Caco-2 (cell line): ENCODE measurements around the gene SLF2. TPM values are rescaled to one million over a fixed set of nuclear protein-coding genes. Genes with fewer than 3 reads are reported as not detected.

Experiments
- BruUV-seq: library from RNA; stranded (reverse); fragments of 400-500 nt; replicated peaks from 2 replicates; lab custom pipeline; 2021; lab: Mats Ljungman, UMichigan
- CTCF ChIA-PET: fragments of 300-600 bp; sonication (Branson Sonifier 250); formaldehyde crosslinking; loops from one replicate; lab custom pipeline; 2022; ENCODE audit warnings: antibody characterized with exemption; lab: Charles Lee
- POLR2A ChIA-PET: fragments of 300-600 bp; sonication (Branson Sonifier 250); formaldehyde crosslinking; loops from one replicate; lab custom pipeline; 2022; ENCODE audit warnings: antibody characterized with exemption; lab: Charles Lee
- DNase-seq, 2 experiments: peaks; one replicate each; pipeline versions ENCODE4 v3.0.0 to v3.0.0-alpha.2; 2020 to 2022
- H3K27me3 ChIP-seq: replicated peaks from 2 replicates; pipeline ENCODE4 v1.6.0; 2011; ENCODE audit warnings: low read length; ENCODE audit not compliant: control insufficient read depth, insufficient read depth
- H3K36me3 ChIP-seq: 2 replicates; pipeline ENCODE4 v1.5.1; 2011; ENCODE audit warnings: low read length; ENCODE audit not compliant: control insufficient read depth, insufficient read depth
- H3K4me1 ChIP-seq: fragments of 250-450 bp; sonication (Bioruptor Pico); 2 replicates; pipeline ENCODE4 v1.5.1; 2020; ENCODE audit warnings: mild to moderate bottlenecking
- H3K4me3 ChIP-seq: 2 replicates; pipeline ENCODE4 v1.5.1; 2011; ENCODE audit warnings: low read depth, mild to moderate bottlenecking, control low read depth, low read length
- H3K9me3 ChIP-seq: fragments of 250-450 bp; sonication (Bioruptor Pico); 2 replicates; pipeline ENCODE4 v1.5.1; 2020; ENCODE audit warnings: mild to moderate bottlenecking, moderate library complexity
- H3K27ac Mint-ChIP-seq: one replicate; pipeline ENCODE4 v1.8.0; 2022; ENCODE audit warnings: mixed read lengths; ENCODE audit not compliant: unreplicated experiment
- H3K27me3 Mint-ChIP-seq: one replicate; pipeline ENCODE4 v1.8.0; 2022; ENCODE audit warnings: mixed read lengths; ENCODE audit not compliant: insufficient read depth, unreplicated experiment
- H3K36me3 Mint-ChIP-seq: one replicate; pipeline ENCODE4 v1.8.0; 2022; ENCODE audit warnings: mild to moderate bottlenecking, mixed read lengths; ENCODE audit not compliant: insufficient read depth, unreplicated experiment
- H3K4me1 Mint-ChIP-seq: one replicate; pipeline ENCODE4 v1.8.0; 2022; ENCODE audit warnings: low read depth, mixed read lengths; ENCODE audit not compliant: unreplicated experiment
- H3K4me3 Mint-ChIP-seq: one replicate; pipeline ENCODE4 v1.8.0; 2022; ENCODE audit warnings: mild to moderate bottlenecking, moderate library complexity, mixed read lengths; ENCODE audit not compliant: unreplicated experiment
- H3K9me3 Mint-ChIP-seq: one replicate; pipeline ENCODE4 v1.8.0; 2022; ENCODE audit warnings: mixed read lengths; ENCODE audit not compliant: unreplicated experiment
- intact Hi-C: fragments of 100-400 bp; cut with micrococcal nuclease; formaldehyde crosslinking; loops from one replicate; pipeline ENCODE4 v1.10.0; 2022; ENCODE audit not compliant: unreplicated experiment
- total RNA-seq: library from RNA; stranded (reverse); gene quantifications from 2 replicates; pipeline ENCODE4 v1.2.3, GENCODE V29; 2022
- TF ChIP-seq, protein P1 (sequence below), 2 experiments: fragments of 200-600 bp in 1 of 2; IDR thresholded peaks; 1 replicate in 1 of 2; 2 replicates in 1 of 2; pipeline versions ENCODE4 v1.5.1 to v1.8.0; 2011 to 2022; ENCODE audit warnings: antibody characterized with exemption in 1 of 2, control low read depth in 1 of 2, inconsistent platforms in 1 of 2, low read depth in 1 of 2, low read length in 1 of 2, mild to moderate bottlenecking in 1 of 2, moderate library complexity in 1 of 2; ENCODE audit not compliant: insufficient read depth in 1 of 2, severe bottlenecking in 1 of 2, unreplicated experiment in 1 of 2

Gene SLF2
- total RNA-seq, 1 experiment from 2014 or later = 25.2 TPM

DNA sequence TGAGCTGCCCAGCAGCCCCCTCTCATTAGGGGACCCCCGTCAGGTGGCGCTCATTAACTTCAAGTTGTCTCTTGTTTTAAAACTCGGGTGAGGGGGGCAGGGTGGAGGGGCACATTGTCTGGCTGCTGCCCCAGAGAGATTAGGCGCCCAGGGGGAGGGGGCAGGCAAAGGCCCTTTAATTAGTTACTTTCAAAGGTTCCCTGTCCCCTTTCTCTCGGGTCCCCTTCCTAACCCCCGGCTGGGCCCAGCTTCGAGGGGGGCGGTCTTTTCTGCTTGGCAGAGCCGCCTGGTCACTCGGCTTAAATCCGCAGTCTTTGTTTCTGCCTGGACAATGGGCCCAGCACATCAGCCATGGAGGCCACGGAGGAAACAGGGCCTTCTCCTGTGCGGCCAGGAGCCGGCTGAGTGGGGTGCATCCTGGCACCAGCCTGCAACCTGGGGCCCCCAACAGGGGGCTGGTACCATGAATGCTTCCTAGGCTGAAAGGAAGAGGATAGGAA is 38.9 kb upstream of the SLF2 start:
- peaks cover 36% of the 10 kb centered on the region for H3K4me1 ChIP-seq

DNA sequence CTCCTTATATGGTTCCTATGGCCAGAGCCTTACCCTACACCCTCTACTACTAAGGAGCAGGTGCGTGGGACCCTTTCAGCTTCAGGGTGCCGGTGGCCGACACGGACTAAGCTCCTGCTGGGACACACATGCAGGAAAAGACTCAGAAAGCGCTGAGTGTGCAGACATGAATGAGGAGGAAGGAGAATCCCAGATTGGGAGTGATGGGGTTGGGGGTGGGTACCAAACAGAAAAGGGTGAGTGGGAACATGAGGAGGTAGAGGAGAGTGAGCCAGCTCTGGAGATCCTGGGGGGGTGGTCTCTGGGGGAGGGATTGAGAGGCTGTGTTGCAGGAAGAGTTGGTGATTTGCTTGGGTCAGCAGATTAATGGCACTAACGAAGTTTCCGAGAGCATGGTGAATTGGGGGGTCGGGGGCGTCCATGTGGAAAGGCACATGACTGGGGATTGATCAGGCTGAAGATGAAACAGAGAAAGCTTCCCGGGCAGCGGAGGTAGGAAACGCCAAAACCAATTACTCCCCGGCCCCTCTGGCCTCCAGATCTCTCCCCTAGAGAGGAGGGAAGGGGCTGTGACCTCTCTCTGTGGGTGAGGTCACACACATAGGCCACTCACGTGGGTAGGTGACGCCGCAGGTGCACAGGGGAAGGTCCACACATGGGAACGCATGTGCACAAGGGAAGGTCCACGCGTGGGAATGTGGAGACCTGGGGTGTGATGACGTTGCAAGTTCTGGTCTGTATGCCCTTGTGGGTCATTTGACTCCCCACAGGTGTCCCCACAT is 37.9 kb upstream of the SLF2 start:
- H3K9me3 ChIP-seq = no peaks in the 10 kb centered on the region
- no peaks in the 10 kb centered on the region for H3K36me3 Mint-ChIP-seq
- ChIA-PET POLR2A (interaction anchor here (0.5 to 0.6 kb wide), 2 partner anchors 117 to 227 kb away, joined by 3 to 7 read pairs; no protein-coding TSS in a partner anchor), CTCF (interaction anchor here (0.6 to 1.4 kb wide), 6 partner anchors 14 to 539 kb away, joined by 3 to 5 read pairs (median 3); no protein-coding TSS in a partner anchor)
- H3K27me3 ChIP-seq = no peaks in the 10 kb centered on the region
- H3K4me1 Mint-ChIP-seq = peaks cover 42% of the 10 kb centered on the region
- intact Hi-C loops = loop anchor here (5.0 kb wide), 1 partner anchor 137 kb away; no protein-coding TSS in a partner anchor
- H3K9me3 Mint-ChIP-seq = no peaks in the 10 kb centered on the region
- peaks cover 42% of the 10 kb centered on the region for H3K4me1 ChIP-seq
- TF ChIP-seq, protein P1, sequence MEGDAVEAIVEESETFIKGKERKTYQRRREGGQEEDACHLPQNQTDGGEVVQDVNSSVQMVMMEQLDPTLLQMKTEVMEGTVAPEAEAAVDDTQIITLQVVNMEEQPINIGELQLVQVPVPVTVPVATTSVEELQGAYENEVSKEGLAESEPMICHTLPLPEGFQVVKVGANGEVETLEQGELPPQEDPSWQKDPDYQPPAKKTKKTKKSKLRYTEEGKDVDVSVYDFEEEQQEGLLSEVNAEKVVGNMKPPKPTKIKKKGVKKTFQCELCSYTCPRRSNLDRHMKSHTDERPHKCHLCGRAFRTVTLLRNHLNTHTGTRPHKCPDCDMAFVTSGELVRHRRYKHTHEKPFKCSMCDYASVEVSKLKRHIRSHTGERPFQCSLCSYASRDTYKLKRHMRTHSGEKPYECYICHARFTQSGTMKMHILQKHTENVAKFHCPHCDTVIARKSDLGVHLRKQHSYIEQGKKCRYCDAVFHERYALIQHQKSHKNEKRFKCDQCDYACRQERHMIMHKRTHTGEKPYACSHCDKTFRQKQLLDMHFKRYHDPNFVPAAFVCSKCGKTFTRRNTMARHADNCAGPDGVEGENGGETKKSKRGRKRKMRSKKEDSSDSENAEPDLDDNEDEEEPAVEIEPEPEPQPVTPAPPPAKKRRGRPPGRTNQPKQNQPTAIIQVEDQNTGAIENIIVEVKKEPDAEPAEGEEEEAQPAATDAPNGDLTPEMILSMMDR (IDR thresholded peaks at IDR 0.05; ENCODE audit: insufficient read depth in 1 of 2, low read depth in 1 of 2, low read length in 1 of 2, severe bottlenecking in 1 of 2, unreplicated experiment in 1 of 2) = no peak
- H3K27me3 Mint-ChIP-seq = no peaks in the 10 kb centered on the region
- no peak overlapping the region for H3K27ac Mint-ChIP-seq
- no peaks in the 10 kb centered on the region for H3K36me3 ChIP-seq
- no peak overlapping the region for H3K4me3 Mint-ChIP-seq
- no TSS peak for BruUV-seq
- H3K4me3 ChIP-seq = no peak overlapping the region
- no peak for DNase-seq

More for the DNA sequence above, 38.9 kb upstream of the SLF2 start:
- CTCF ChIA-PET = interaction anchor here (0.7 kb wide), 1 partner anchor 312 kb away, joined by 5 read pairs; no protein-coding TSS in a partner anchor
- Mint-ChIP-seq H3K27ac (no peak overlapping the region), H3K36me3 (no peaks in the 10 kb centered on the region), H3K27me3 (no peaks in the 10 kb centered on the region), H3K9me3 (no peaks in the 10 kb centered on the region), H3K4me3 (no peak overlapping the region), H3K4me1 (peaks cover 42% of the 10 kb centered on the region)
- Histone ChIP-seq H3K4me3 (no peak overlapping the region), H3K36me3 (no peaks in the 10 kb centered on the region), H3K27me3 (no peaks in the 10 kb centered on the region), H3K9me3 (no peaks in the 10 kb centered on the region)
- POLR2A ChIA-PET = no interaction called here
- BruUV-seq = no TSS peak
- intact Hi-C loops = no loop called here
- TF ChIP-seq, protein P1 (IDR thresholded peaks at IDR 0.05; ENCODE audit: insufficient read depth in 1 of 2, low read depth in 1 of 2, low read length in 1 of 2, severe bottlenecking in 1 of 2, unreplicated experiment in 1 of 2) = no peak
- DNase-seq = no peak

DNA sequence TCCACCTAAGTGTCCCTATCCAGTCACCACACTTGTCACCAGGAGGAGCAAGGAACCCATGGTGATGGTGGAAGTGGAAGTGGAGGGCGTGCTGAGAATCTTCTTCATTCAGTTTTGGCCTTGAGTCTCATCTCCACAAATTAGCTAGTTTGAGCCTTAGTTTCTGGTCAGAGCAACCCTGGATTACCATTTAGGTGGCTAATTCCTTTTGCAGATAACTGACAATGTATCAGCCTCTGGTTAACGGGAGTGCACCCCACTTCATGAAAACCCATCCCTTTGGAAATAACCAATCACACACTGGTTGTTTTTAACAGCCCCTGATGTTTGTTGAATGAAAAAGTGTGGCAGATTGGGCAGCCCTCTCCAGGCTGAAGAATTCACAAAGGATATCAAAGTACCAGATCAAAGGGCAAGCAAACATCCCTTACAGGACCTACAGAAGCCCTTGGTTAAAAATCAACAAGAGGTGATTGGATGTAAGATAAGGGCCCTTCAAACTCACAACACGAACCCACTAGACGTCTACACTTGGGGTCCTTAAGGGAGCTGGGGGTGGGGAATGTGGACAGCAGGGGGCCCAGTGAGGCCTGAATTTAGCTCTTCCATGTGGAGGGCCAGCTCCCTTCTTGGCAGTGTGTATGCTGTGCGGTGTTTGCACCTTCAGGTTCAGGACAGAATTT is 37.1 kb upstream of the SLF2 start:
- no peak overlapping the region for H3K27ac Mint-ChIP-seq
- no peaks in the 10 kb centered on the region for H3K27me3 Mint-ChIP-seq
- Histone ChIP-seq H3K4me3 (no peak overlapping the region), H3K27me3 (no peaks in the 10 kb centered on the region), H3K9me3 (no peaks in the 10 kb centered on the region), H3K4me1 (peaks cover 46% of the 10 kb centered on the region), H3K36me3 (no peaks in the 10 kb centered on the region)
- TF ChIP-seq, protein P1 (IDR thresholded peaks at IDR 0.05; ENCODE audit: insufficient read depth in 1 of 2, low read depth in 1 of 2, low read length in 1 of 2, severe bottlenecking in 1 of 2, unreplicated experiment in 1 of 2) = peak in 1 of 2 experiments; percentile 11
- intact Hi-C loops = loop anchor here (5.0 kb wide), 1 partner anchor 137 kb away; no protein-coding TSS in a partner anchor
- BruUV-seq = no TSS peak
- DNase-seq = peak in 1 of 2 experiments; percentile 45
- CTCF ChIA-PET = interaction anchor here (0.5 to 1.4 kb wide), 7 partner anchors 10 to 357 kb away, joined by 3 to 14 read pairs (median 3); no protein-coding TSS in a partner anchor
- peak overlapping the region; percentile 37 for H3K4me3 Mint-ChIP-seq
- no peaks in the 10 kb centered on the region for H3K9me3 Mint-ChIP-seq
- peaks cover 43% of the 10 kb centered on the region for H3K4me1 Mint-ChIP-seq
- no peaks in the 10 kb centered on the region for H3K36me3 Mint-ChIP-seq
- POLR2A ChIA-PET = no interaction called here
